Keratinocyte (primary cell): Measurements from ENCODE around the gene RNF17.
"Not testable (repeated sequence)": the region's sequence is repeated elsewhere in the genome, so short reads cannot be mapped to it uniquely, and the experiment has no call there.

Source experiments
- CTCF ChIP-seq, 3 experiments: IDR thresholded peaks in 1 of 3; conservative IDR thresholded peaks in 1 of 3; optimal IDR thresholded peaks in 1 of 3; 2 replicates in 2 of 3; 3 replicates in 1 of 3; pipeline versions ENCODE3 to v1.5.1; 2011; ENCODE audit warnings: low read length in 3 of 3, mild to moderate bottlenecking in 3 of 3, moderate library complexity in 2 of 3, control low read depth in 1 of 3, inconsistent platforms in 1 of 3; ENCODE audit not compliant: insufficient read depth in 2 of 3; ENCODE audit errors: extremely low read depth in 1 of 3
- EZH2 ChIP-seq: IDR thresholded peaks from one replicate; pipeline ENCODE4 v1.6.1; 2012; ENCODE audit warnings: inconsistent platforms, mild to moderate bottlenecking, low read length, moderate library complexity

- not testable (repeated sequence) for TF ChIP-seq CTCF (optimal IDR thresholded peaks at IDR 0.05 in 1 of 3, IDR thresholded peaks at IDR 0.05 in 1 of 3, conservative IDR thresholded peaks at IDR 0.05 in 1 of 3; ENCODE audit: extremely low read depth in 1 of 3, insufficient read depth in 2 of 3, low read length in 3 of 3); EZH2
These were observed 32.9 kb upstream of the RNF17 start for GRCh38 chr13:24730873-24731567.
